ENCODE results near the gene RNASE7.

Gene RNASE7

GRCh38 chr14:21092273-21093011, 50.3 kb downstream of the RNASE7 start (continued):
- TF ChIP-seq, protein P1, sequence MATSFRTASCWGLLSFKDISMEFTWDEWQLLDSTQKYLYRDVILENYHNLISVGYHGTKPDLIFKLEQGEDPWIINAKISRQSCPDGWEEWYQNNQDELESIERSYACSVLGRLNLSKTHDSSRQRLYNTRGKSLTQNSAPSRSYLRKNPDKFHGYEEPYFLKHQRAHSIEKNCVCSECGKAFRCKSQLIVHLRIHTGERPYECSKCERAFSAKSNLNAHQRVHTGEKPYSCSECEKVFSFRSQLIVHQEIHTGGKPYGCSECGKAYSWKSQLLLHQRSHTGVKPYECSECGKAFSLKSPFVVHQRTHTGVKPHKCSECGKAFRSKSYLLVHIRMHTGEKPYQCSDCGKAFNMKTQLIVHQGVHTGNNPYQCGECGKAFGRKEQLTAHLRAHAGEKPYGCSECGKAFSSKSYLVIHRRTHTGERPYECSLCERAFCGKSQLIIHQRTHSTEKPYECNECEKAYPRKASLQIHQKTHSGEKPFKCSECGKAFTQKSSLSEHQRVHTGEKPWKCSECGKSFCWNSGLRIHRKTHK (tag by site-specific recombination; IDR thresholded peaks at IDR 0.05), result no peak
- TF ChIP-seq ZFHX2 (tag by site-specific recombination; conservative IDR thresholded peaks at IDR 0.05) (peak; percentile 25), ZXDB (tag by site-specific recombination; IDR thresholded peaks at IDR 0.05) (peak; percentile 48; the same call in 1 of the 2 replicates), ZNF76 (tag by site-specific recombination; IDR thresholded peaks at IDR 0.05; ENCODE audit: borderline replicate concordance, low read depth) (0 out of 2 replicates have a peak, but pooled peaks have one; percentile 21), ZBTB44 (tag by site-specific recombination; IDR thresholded peaks at IDR 0.05) (no peak), ZNF221 (tag by site-specific recombination; IDR thresholded peaks at IDR 0.05; ENCODE audit: borderline replicate concordance) (no peak), ZSCAN5A (tag by site-specific recombination; IDR thresholded peaks at IDR 0.05) (no peak), ZNF654 (tag by site-specific recombination; IDR thresholded peaks at IDR 0.05; ENCODE audit: low read depth) (peak; percentile 62), ZBTB21 (tag by site-specific recombination; IDR thresholded peaks at IDR 0.05) (no peak), SCRT2 (tag by site-specific recombination; IDR thresholded peaks at IDR 0.05) (peak; percentile 83), ZNF280D (tag by site-specific recombination; IDR thresholded peaks at IDR 0.05) (no peak), ZNF843 (tag by site-specific recombination; IDR thresholded peaks at IDR 0.05) (0 out of 2 replicates have a peak, but pooled peaks have one; percentile 28), ZFP69B (tag by site-specific recombination; IDR thresholded peaks at IDR 0.05) (0 out of 2 replicates have a peak, but pooled peaks have one; percentile 35), KLF16 (tag by site-specific recombination; IDR thresholded peaks at IDR 0.05) (peak; percentile 61; the same call in 1 of the 2 replicates), ZBTB48 (tag by site-specific recombination; IDR thresholded peaks at IDR 0.05) (peak; percentile 55; the same call in 1 of the 2 replicates), SP3 (tag by site-specific recombination; IDR thresholded peaks at IDR 0.05) (no peak), HOXA7 (CRISPR knock-in tag; IDR thresholded peaks at IDR 0.05; ENCODE audit: borderline replicate concordance) (no peak), TRIM28 (IDR thresholded peaks at IDR 0.05; ENCODE audit: borderline replicate concordance, low read length) (no peak)
- TF ChIP-seq, protein P2, sequence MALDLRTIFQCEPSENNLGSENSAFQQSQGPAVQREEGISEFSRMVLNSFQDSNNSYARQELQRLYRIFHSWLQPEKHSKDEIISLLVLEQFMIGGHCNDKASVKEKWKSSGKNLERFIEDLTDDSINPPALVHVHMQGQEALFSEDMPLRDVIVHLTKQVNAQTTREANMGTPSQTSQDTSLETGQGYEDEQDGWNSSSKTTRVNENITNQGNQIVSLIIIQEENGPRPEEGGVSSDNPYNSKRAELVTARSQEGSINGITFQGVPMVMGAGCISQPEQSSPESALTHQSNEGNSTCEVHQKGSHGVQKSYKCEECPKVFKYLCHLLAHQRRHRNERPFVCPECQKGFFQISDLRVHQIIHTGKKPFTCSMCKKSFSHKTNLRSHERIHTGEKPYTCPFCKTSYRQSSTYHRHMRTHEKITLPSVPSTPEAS (tag by site-specific recombination; IDR thresholded peaks at IDR 0.05), result peak; percentile 61; the same call in 1 of the 2 replicates
- TF ChIP-seq, protein P3, sequence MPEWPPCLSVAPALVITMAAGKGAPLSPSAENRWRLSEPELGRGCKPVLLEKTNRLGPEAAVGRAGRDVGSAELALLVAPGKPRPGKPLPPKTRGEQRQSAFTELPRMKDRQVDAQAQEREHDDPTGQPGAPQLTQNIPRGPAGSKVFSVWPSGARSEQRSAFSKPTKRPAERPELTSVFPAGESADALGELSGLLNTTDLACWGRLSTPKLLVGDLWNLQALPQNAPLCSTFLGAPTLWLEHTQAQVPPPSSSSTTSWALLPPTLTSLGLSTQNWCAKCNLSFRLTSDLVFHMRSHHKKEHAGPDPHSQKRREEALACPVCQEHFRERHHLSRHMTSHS (tag by site-specific recombination; IDR thresholded peaks at IDR 0.05), result no peak
- TF ChIP-seq, protein P4, sequence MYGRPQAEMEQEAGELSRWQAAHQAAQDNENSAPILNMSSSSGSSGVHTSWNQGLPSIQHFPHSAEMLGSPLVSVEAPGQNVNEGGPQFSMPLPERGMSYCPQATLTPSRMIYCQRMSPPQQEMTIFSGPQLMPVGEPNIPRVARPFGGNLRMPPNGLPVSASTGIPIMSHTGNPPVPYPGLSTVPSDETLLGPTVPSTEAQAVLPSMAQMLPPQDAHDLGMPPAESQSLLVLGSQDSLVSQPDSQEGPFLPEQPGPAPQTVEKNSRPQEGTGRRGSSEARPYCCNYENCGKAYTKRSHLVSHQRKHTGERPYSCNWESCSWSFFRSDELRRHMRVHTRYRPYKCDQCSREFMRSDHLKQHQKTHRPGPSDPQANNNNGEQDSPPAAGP (tag by site-specific recombination; IDR thresholded peaks at IDR 0.05), result peak; percentile 79

All from HEK293 (cell line).